ENCODE measurements around the gene STAG2.
A peak's percentile ranks its signal among the peaks of the same experiment; 100 is the strongest.
"Not testable (repeated sequence)": the region's sequence is repeated elsewhere in the genome, so short reads cannot be mapped to it uniquely, and the experiment has no call there.

STAG2 gene

DNA sequence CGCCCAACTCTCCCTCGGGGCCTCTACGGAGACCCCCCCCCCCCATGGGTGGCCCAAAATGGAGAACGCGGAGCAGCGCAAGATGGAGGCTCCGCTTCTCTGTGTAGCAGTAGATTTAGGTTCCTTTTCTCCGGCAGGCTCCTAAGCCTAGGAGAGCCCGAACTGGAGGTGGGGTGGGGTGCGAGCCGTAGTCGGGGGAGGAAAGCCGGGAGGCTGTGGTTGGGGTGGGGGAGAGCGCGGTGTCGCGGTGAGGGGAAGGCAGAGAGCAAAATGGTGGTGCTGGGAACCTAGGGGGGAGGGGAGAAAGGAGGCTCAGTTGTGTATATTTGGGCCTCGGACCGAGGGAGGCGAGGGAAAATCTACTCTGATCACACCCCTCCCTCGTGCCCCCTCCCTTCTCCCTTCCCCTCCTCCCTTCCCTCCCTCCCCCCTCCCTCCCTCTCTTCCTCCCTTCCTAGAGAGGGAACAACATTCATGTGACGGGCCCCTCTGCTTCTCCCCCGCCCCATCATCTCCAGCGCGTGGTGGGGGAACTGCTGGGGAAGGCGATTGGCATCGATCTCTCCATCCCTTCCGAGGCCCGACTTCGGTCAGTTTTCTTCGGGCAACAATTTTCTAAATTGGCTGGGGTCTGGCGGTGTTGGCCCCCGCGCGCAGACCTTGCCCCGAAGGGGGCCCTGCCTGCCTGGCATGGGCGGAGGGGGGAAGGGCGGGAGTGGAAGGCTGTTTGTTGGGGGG lies at the start of gene STAG2:
Gene STAG2, plus strand, starts transcription at position 439 of the 738 bp plus-strand sequence. CDS start 60,922 bp downstream, outside the sequence.
- DNase-seq, result peak; percentile 67

DNA sequence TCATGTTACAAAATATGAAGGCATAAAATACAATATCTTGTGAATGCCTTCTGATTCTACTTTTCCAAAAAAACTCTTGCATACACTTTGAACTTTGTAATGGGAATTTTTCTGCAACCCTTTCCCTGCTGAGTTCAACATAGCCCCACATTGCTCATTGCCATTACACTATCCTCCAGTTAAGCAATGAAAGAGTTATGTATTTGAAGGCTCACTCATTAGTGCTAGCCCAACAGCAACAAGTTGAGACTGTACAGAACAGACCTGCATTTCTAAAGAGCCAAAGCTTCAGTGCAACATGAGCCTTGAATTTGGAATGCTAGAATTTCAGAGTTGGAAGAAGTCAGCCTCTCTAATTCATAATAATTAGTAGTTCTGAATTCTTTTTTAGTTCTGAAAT lies 44.4 kb upstream of the STAG2 start:
- no peak for DNase-seq

DNA sequence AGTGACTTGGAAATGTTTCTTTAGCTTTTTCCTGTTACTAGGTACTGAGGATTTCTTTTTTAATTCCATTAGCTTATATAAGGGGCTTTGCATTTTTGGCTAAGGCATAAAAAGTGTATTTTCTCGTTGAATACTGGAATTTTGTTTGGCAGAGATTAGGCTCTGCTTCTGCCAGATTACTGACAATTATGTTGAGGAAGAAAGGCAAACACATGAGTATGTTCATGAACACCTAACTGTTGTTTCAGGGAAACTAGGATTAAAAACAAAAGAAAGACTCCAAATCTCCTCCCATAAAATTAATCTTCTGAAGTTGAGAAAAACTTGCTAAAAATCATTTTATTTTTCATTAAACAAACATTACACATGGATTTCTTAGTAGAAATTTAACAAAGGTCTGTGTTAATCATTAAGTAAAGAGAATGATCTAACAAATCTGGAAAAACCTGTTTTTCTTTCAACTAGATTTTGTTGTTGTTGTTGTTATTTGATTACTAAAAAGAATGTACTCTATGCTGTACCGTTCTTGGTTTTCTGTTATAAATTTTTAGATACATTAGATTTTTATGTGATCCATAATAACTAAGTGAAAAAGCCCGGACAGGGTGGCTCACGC lies 43.3 kb upstream of the STAG2 start:
- DNase-seq, result no peak

DNA sequence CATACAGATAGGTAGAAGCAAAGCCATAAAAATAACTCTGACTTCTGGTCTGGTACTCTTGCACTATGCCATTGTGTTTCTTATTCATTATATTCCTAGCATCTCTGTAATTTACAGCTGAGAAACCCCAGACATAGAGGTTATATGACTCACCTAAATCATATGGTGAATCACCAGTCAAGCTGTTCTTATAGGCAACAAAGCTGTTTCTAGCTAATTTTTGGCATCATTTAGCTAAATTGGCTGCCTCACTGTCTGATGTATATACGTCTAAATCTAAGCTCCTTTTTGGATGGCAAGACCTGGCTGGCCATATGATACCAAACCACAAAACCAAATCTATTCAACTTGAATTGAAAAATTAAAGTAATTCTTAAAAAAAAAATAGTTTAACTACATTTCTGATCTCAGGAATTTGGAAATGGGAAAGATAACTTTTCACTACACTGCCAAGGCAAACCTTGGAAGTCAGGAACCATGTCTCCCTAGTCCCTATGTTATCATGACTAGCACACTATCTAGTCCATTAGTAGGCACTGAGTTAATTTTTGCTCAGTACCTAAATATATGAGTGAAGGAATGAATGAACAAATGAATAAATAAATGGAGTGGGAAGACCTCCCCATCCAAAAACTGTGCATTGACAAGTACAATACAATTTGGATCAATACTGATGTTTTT lies 41.3 kb upstream of the STAG2 start:
- no peak for DNase-seq

- no peak for DNase-seq
These were observed 38.3 kb upstream of the STAG2 start for GRCh38 chrX:123923211-123923610.

- no peak for DNase-seq
These were observed 37.3 kb upstream of the STAG2 start for GRCh38 chrX:123924186-123924585.

DNA sequence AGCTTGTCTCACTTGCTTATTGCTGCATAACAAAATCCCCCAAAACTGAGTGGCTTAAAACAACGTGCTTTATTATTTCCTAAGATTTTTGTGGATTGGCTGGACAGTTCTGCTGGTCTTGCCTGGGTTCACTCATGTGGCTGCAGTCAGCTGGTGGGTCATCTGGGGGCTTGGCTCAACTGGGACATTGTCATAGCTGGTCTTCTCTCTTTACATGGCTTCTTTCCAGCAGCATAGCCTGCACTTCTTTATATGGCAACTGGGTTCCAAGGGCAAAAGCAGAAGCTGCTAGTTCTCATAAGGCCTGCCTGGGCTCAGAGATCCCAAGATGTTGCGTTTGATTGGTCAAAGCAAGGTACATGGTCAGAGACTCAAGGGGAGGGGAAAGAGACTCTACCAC lies 33.7 kb upstream of the STAG2 start:
- no peak for DNase-seq

GRCh38 chrX:123932055-123932454 lies 29.5 kb upstream of the STAG2 start:
- not testable (repeated sequence) for DNase-seq

DNA sequence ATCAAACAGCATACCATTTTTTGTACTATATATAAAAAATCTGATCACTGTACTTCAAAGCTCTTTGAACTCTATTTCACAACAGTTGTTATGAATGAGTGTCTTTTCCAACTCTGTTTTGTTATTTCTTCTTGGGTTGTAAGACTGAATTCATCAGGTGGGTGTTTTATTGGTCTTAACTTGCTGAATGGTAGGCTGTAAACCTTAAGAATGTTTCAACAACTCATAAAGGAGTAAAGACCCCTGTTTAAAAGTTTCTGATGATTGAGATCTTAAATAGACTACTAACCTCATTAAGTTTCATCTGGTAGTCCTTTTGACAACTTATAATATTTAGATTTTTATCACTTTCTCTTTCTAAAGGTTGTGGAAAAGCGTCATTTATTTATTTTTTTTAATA lies 18.4 kb upstream of the STAG2 start:
- DNase-seq, result no peak

DNA sequence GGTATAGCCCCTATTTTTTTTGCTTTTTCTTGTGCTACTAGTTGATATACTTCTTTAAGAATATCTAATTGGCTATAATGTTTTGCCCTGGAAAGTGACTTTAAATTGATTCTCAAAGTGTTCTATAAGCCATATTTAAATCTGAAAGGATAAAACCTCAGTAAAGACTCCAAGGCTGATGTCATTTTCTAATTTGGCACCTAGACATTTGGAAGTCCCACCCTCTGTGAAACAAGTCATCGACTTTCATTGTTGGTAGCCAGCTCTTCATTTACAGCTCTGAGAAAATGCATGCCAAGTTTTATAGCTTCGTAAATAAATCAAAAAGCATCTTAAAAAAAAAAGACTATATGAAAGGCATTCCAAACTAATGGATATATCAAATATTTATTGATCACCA lies 18.0 kb upstream of the STAG2 start:
- DNase-seq, result no peak

- no peak for DNase-seq
These were observed 11.7 kb upstream of the STAG2 start for GRCh38 chrX:123949846-123950245.

- DNase-seq, result no peak
These were observed 2.0 kb upstream of the STAG2 start for GRCh38 chrX:123959281-123960063.

GRCh38 chrX:123960956-123961267 lies 594 bp upstream of the STAG2 start:
- DNase-seq, result no peak

GRCh38 chrX:123962006-123962467 lies 531 bp downstream of the STAG2 start:
- DNase-seq, result no peak

DNA sequence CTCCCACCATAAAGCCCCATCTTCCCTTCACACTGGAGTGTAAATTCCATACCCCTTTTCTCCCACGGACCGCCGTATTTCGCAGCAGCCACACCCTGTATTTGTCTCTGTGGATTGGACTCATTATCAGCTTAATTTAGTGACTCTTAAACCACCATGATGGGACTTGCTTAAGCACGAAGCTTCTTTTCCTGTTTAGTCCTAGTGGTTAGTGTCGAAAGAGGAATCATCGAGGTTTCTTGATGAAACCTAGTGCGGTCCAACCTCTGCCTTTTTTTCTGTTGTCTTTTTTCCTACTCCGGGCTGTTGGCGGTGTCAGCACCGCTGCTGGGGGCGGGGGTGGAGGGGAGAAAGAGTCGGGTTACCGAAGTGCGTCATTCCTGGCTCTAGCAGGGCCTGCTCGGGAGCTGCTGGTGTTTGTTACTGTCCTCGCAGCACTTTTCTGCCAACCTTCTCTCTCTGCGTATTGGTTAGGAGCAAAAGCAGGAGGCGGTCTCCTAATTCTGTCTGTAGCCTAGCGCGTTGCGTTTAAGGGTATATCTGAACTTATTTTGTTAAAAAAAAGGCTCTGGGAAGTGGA lies 1.4 kb downstream of the STAG2 start:
- peak; percentile 66 for DNase-seq

DNA sequence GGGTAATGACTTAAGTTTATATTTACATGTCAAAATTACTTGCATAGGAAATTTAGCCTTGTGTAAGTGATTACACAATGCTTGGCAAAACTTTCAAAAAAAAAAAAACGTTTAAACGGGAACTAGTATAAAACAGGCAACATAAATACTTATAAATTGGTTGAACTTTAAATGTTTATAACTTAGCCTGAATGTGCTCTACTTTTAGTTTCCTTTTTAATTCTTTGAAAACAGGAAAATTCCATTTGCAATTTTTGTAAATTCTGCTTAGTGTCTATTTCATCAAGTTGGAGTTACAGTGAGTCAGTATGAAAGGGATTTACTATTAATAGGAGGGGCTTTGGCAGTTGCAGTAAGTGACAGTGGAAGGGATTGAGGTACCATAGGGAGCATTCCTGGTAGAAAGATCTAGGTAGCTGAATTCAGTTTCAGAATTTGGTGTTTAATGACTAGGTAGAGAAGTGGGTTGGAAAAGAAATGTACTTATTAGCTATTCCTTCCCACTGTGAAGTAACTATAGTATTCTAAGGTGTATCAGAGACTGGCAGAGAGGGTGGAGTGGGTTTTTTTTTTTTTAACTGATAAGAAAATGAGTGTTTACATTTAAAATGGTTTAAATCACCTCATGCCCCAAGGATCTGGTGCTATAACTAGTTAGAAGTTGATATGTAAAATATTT lies 2.8 kb downstream of the STAG2 start:
- DNase-seq, result no peak

DNA sequence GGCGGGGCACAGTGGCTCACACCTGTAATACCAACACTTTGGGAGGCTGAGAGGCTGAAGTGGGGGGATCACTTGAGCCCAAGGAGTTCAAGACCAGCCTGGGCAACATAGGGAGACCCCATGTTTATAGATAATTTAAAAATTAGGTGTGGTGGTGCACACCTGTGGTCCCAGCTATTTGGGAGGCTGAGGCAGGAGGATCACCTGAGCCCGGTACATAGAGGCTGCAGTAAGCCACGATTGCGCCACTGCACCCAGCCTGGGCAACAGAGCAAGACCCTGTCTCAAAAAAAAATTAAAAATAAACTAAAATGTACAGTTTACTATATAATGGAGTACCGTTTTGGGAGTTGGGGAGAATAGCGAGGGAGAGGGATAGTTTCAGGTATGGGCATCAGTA lies 4.2 kb downstream of the STAG2 start:
- DNase-seq, result no peak

GRCh38 chrX:123967497-123967896 lies 6.0 kb downstream of the STAG2 start:
- no peak for DNase-seq

- DNase-seq, result no peak
These were observed 7.0 kb downstream of the STAG2 start for GRCh38 chrX:123968383-123969050.

DNA sequence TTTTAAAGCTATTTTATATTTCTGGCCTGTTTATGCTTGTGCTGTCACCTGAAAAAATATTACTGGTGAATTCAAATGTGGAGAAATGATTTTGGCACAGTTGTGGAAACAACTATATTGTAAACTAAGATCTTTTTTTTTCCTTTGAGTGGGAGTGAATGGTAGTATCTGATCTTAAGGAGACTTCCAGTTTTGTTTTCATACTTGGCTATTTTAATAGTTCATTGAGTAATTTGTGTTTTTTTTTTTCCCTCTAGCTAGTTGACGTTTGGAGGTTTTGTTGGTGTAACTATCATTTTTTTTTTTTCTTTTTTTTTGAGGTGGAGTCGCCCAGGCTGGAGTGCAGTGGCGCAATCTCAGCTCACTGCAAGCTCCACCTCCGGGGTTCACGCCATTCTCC lies 10.5 kb downstream of the STAG2 start:
- no peak for DNase-seq

- DNase-seq, result no peak
These were observed 12.4 kb downstream of the STAG2 start for GRCh38 chrX:123973921-123974320.

- DNase-seq, result no peak
These were observed 13.7 kb downstream of the STAG2 start for GRCh38 chrX:123975180-123975579.

Data from NCI-H2171 (cell line).